ENCODE results near the gene HECTD4.
"Not testable (repeated sequence)": the region's sequence is repeated elsewhere in the genome, so short reads cannot be mapped to it uniquely, and the experiment has no call there.

HECTD4 gene

DNA sequence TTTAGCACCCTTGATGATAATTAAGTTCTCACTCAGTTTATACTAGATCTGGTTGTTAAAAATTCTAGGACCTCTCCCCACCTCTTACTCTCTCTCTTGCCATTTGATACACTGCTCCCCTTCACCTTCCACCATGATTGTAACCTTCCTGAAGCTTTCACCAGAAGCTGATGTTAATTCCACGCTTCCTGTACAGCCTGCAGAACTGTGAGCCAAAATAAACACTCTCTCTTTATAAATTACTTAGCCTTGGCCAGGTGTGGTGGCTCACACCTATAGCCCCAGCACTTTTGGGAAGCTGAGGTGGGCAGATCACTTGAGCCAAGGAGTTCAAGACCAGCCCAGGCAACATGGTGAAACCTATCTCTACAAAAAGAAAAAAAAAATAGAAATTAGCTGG is 11.1 kb upstream of the HECTD4 start:
- Histone ChIP-seq H3K4me1 (ENCODE audit: control insufficient read depth, insufficient read depth, low read length) (no peaks in the 10 kb centered on the region), H3K4me3 (ENCODE audit: low read length) (no peak overlapping the region), H3K27me3 (ENCODE audit: control insufficient read depth, insufficient read depth, low read length) (no peaks in the 10 kb centered on the region), H3K9ac (ENCODE audit: low read length) (no peak overlapping the region), H3K36me3 (ENCODE audit: control insufficient read depth, insufficient read depth, low read length) (no peaks in the 10 kb centered on the region), H3K27ac (ENCODE audit: low read depth, low read length) (no peak overlapping the region)

DNA sequence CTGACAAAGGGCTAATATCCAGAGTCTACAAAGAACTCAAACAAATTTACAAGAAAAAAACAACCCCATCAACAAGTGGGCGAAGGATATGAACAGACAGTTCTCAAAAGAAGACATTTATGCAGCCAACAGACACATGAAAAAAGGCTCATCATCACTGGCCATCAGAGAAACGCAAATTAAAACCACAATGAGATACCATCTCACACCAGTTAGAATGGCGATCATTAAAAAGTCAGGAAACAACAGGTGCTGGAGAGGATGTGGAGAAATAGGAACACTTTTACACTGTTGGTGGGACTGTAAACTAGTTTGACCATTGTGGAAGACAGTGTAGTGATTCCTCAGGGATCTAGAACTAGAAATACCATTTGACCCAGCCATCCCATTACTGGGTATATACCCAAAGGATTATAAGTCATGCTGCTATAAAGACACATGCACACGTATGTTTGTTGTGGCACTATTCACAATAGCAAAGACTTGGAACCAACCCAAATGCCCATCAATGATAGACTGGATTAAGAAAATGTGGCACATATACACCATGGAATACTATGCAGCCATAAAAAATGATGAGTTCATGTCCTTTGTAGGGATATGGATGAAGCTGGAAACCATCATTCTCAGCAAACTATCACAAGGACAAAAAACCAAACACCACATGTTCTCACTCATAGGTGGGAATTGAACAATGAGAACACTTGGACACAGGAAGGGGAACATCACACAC is 7.9 kb upstream of the HECTD4 start:
- not testable (repeated sequence) for H3K27me3 ChIP-seq (ENCODE audit: control insufficient read depth, insufficient read depth, low read length); H3K27ac ChIP-seq (ENCODE audit: low read depth, low read length); H3K4me3 ChIP-seq (ENCODE audit: low read length)

GRCh38 chr12:112389228-112389627 is 7.0 kb upstream of the HECTD4 start:
- no peak overlapping the region for H3K9ac ChIP-seq (ENCODE audit: low read length)
- no peak overlapping the region for H3K27ac ChIP-seq (ENCODE audit: low read depth, low read length)
- H3K36me3 ChIP-seq (ENCODE audit: control insufficient read depth, insufficient read depth, low read length), result no peaks in the 10 kb centered on the region
- no peaks in the 10 kb centered on the region for H3K4me1 ChIP-seq (ENCODE audit: control insufficient read depth, insufficient read depth, low read length)
- H3K4me3 ChIP-seq (ENCODE audit: low read length), result no peak overlapping the region
- H3K27me3 ChIP-seq (ENCODE audit: control insufficient read depth, insufficient read depth, low read length), result no peaks in the 10 kb centered on the region

More for the DNA sequence above, 7.9 kb upstream of the HECTD4 start:
- not testable (repeated sequence) for H3K36me3 ChIP-seq (ENCODE audit: control insufficient read depth, insufficient read depth, low read length); H3K9ac ChIP-seq (ENCODE audit: low read length); H3K4me1 ChIP-seq (ENCODE audit: control insufficient read depth, insufficient read depth, low read length)

- Histone ChIP-seq H3K27ac (ENCODE audit: low read depth, low read length) (no peak overlapping the region), H3K4me3 (ENCODE audit: low read length) (no peak overlapping the region), H3K36me3 (ENCODE audit: control insufficient read depth, insufficient read depth, low read length) (no peaks in the 10 kb centered on the region), H3K9ac (ENCODE audit: low read length) (no peak overlapping the region), H3K27me3 (ENCODE audit: control insufficient read depth, insufficient read depth, low read length) (no peaks in the 10 kb centered on the region), H3K4me1 (ENCODE audit: control insufficient read depth, insufficient read depth, low read length) (peaks cover 3% of the 10 kb centered on the region)
These were observed 4.5 kb upstream of the HECTD4 start for GRCh38 chr12:112386726-112387125.

DNA sequence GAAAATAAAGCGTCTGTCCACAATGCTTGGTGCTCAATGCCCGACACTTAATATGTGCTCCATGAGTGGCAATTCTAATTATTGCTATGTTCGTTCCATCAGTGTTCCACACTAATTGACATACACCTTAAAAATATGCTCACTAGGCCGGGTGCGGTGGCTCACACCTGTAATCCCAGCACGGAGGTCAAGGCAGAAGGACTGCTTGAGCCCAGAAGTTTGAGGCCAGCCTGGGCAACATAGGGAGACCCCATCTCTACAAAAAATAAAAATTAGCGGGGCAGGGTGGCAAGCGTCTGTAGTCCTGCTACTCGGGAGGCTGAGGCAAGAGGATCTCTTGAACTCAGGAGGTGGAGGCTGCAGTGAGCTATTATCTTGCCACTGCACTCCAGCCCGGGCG is 635 bp upstream of the HECTD4 start:
- H3K36me3 ChIP-seq (ENCODE audit: control insufficient read depth, insufficient read depth, low read length), result no peaks in the 10 kb centered on the region
- peak overlapping the region; percentile 78 for H3K4me3 ChIP-seq (ENCODE audit: low read length)
- peak overlapping the region; percentile 68 for H3K27ac ChIP-seq (ENCODE audit: low read depth, low read length)
- H3K4me1 ChIP-seq (ENCODE audit: control insufficient read depth, insufficient read depth, low read length), result peaks cover 9% of the 10 kb centered on the region
- H3K9ac ChIP-seq (ENCODE audit: low read length), result no peak overlapping the region
- no peaks in the 10 kb centered on the region for H3K27me3 ChIP-seq (ENCODE audit: control insufficient read depth, insufficient read depth, low read length)

- no peak overlapping the region for H3K9ac ChIP-seq (ENCODE audit: low read length)
- H3K27me3 ChIP-seq (ENCODE audit: control insufficient read depth, insufficient read depth, low read length), result no peaks in the 10 kb centered on the region
- H3K4me3 ChIP-seq (ENCODE audit: low read length), result peak overlapping the region; percentile 48
- peak overlapping the region; percentile 72 for H3K27ac ChIP-seq (ENCODE audit: low read depth, low read length)
- no peaks in the 10 kb centered on the region for H3K36me3 ChIP-seq (ENCODE audit: control insufficient read depth, insufficient read depth, low read length)
- H3K4me1 ChIP-seq (ENCODE audit: control insufficient read depth, insufficient read depth, low read length), result peaks cover 10% of the 10 kb centered on the region
These were observed 787 bp downstream of the HECTD4 start for GRCh38 chr12:112381406-112381882.

DNA sequence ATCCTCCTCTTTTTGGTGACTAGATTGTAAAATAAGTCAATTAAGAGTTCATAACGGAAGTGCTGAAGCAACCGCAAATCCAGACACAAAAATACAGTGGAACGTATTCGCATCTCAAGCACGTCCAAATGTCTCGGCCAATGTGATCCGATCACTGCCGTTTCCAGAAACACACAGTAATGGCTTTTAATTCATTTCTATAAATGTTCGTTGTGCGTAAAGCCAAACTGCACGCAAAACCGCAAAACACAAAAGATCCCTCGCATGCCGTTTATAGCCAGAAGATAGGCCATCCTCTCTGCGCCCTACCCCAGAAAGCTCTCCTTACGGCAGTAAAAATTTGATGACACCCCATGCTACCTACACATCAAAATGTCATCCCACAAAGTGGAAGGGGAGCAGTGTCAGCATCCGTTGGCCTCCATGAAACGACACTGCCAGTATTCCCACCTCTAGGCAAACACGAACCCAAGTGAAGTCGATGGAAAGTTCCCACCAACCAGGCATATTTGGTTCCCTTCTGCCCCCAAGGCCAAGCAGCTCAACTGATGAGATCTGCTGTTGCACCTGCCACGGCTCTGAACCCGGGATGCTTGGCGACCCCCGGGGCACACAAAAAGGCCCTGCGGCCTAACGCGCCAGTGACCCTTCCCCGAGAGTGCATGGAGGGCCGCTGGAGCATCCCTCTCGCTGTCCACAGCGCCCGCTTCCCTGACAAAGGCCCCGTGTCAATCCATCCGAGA is 1.4 kb downstream of the HECTD4 start:
- no peaks in the 10 kb centered on the region for H3K27me3 ChIP-seq (ENCODE audit: control insufficient read depth, insufficient read depth, low read length)
- no peaks in the 10 kb centered on the region for H3K36me3 ChIP-seq (ENCODE audit: control insufficient read depth, insufficient read depth, low read length)
- H3K4me3 ChIP-seq (ENCODE audit: low read length), result peak overlapping the region; percentile 48
- no peak overlapping the region for H3K9ac ChIP-seq (ENCODE audit: low read length)
- peaks cover 11% of the 10 kb centered on the region for H3K4me1 ChIP-seq (ENCODE audit: control insufficient read depth, insufficient read depth, low read length)
- H3K27ac ChIP-seq (ENCODE audit: low read depth, low read length), result no peak overlapping the region

DNA sequence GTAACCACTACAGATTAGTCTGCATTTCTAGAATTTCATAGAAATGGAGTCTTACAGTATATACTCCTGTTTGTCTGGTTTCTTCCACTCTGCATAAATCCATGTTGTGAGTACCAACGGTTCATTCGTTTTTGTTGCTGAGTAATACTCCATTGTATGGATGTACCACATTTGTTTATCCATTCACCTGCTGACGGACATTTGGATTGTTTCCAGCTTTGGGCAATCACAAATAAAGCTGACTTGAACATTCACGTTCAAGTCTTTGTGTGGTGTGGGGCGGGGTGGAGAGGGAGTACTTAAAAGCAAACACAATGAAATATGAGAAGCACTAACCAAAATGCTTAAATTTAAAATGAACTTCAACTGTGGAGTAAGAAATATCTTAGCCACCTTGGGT is 7.1 kb downstream of the HECTD4 start:
- H3K27me3 ChIP-seq (ENCODE audit: control insufficient read depth, insufficient read depth, low read length), result no peaks in the 10 kb centered on the region
- H3K9ac ChIP-seq (ENCODE audit: low read length), result no peak overlapping the region
- H3K4me3 ChIP-seq (ENCODE audit: low read length), result no peak overlapping the region
- H3K36me3 ChIP-seq (ENCODE audit: control insufficient read depth, insufficient read depth, low read length), result no peaks in the 10 kb centered on the region
- no peak overlapping the region for H3K27ac ChIP-seq (ENCODE audit: low read depth, low read length)
- peaks cover 2% of the 10 kb centered on the region for H3K4me1 ChIP-seq (ENCODE audit: control insufficient read depth, insufficient read depth, low read length)

DNA sequence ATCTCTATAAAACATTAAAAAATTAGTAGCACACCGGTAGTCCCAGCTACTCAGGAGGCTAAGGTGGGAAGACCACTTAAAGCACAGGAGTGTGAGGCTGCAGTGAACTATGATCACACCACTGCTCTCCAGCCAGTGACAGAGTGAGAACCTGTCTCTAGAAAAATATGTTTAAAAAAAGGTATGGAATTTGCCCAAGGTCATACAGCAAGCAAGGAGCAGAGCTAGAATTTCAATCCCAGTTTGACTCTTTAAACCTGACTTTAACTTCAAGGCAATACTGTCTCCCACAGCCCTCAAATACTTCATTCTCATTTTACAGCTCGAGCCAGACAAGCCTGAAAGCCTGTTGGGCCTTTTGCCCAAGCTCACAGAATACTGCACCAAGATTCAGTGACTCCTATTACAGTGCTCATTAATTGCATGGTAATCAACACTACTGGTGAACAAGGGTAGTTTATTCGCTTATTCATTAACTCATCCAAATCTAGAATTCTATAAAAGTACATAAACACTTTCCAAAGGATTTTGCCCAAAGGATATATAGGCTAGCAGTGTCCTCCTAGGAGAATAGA is 8.0 kb downstream of the HECTD4 start:
- no peak overlapping the region for H3K4me3 ChIP-seq (ENCODE audit: low read length)
- H3K27ac ChIP-seq (ENCODE audit: low read depth, low read length), result no peak overlapping the region
- no peaks in the 10 kb centered on the region for H3K36me3 ChIP-seq (ENCODE audit: control insufficient read depth, insufficient read depth, low read length)
- H3K27me3 ChIP-seq (ENCODE audit: control insufficient read depth, insufficient read depth, low read length), result no peaks in the 10 kb centered on the region
- H3K4me1 ChIP-seq (ENCODE audit: control insufficient read depth, insufficient read depth, low read length), result peaks cover 2% of the 10 kb centered on the region
- H3K9ac ChIP-seq (ENCODE audit: low read length), result no peak overlapping the region

DNA sequence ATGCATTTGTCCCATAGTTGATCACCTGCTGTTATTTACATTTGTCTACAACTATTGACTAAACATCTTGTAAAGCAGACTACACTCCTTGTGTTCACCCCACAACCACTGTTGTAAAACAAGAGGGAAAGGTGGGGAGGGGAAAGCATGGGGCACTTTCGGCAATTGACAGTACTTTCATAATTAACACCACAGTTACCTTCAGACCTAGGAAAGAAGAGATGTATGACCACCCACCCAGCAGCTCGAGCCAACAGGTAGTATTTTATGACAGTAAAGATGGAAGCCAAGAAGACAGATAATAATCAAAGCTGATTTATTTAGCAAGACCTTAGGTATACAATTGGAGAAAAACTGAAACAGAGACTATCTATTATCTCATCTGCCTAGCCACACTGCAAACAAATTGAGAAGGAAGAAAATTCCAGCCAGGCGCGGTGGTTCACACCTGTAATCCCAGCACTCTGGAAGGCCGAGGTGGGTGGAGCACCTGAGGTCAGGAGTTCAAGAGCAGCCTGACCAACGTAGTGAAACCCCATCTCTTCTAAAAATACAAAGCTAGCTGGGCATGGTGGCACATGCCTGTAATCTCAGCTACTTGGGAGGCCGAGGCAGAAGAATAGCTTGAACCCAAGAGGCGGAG is 11.2 kb downstream of the HECTD4 start:
- H3K27ac ChIP-seq (ENCODE audit: low read depth, low read length), result no peak overlapping the region
- peaks cover 8% of the 10 kb centered on the region for H3K4me1 ChIP-seq (ENCODE audit: control insufficient read depth, insufficient read depth, low read length)
- no peaks in the 10 kb centered on the region for H3K36me3 ChIP-seq (ENCODE audit: control insufficient read depth, insufficient read depth, low read length)
- H3K27me3 ChIP-seq (ENCODE audit: control insufficient read depth, insufficient read depth, low read length), result no peaks in the 10 kb centered on the region
- no peak overlapping the region for H3K9ac ChIP-seq (ENCODE audit: low read length)
- no peak overlapping the region for H3K4me3 ChIP-seq (ENCODE audit: low read length)

GRCh38 chr12:112370199-112370598 is 12.0 kb downstream of the HECTD4 start:
- Histone ChIP-seq H3K36me3 (ENCODE audit: control insufficient read depth, insufficient read depth, low read length) (no peaks in the 10 kb centered on the region), H3K4me1 (ENCODE audit: control insufficient read depth, insufficient read depth, low read length) (peaks cover 8% of the 10 kb centered on the region), H3K4me3 (ENCODE audit: low read length) (no peak overlapping the region), H3K9ac (ENCODE audit: low read length) (no peak overlapping the region), H3K27ac (ENCODE audit: low read depth, low read length) (no peak overlapping the region), H3K27me3 (ENCODE audit: control insufficient read depth, insufficient read depth, low read length) (no peaks in the 10 kb centered on the region)

GRCh38 chr12:112368856-112369255 is 13.4 kb downstream of the HECTD4 start:
- H3K27me3 ChIP-seq (ENCODE audit: control insufficient read depth, insufficient read depth, low read length), result no peaks in the 10 kb centered on the region
- H3K36me3 ChIP-seq (ENCODE audit: control insufficient read depth, insufficient read depth, low read length), result no peaks in the 10 kb centered on the region
- H3K27ac ChIP-seq (ENCODE audit: low read depth, low read length), result peak overlapping the region; percentile 66
- no peak overlapping the region for H3K4me3 ChIP-seq (ENCODE audit: low read length)
- H3K9ac ChIP-seq (ENCODE audit: low read length), result no peak overlapping the region
- peaks cover 8% of the 10 kb centered on the region for H3K4me1 ChIP-seq (ENCODE audit: control insufficient read depth, insufficient read depth, low read length)
